Hepatocyte (in vitro differentiated cells): Measurements from ENCODE around the gene CSF2RB. TPM values are rescaled to one million over a fixed set of nuclear protein-coding genes. Genes with fewer than 3 reads are reported as not detected.

Source experiments
- DNase-seq: peaks from one replicate; pipeline ENCODE4 v3.0.0-alpha.2; 2016; ENCODE audit warnings: low spot score
- H2AFZ ChIP-seq: fragments of 200-600 bp; sonication (generic); 2 replicates; pipeline ENCODE4 v1.6.0; 2016; ENCODE audit warnings: antibody characterized with exemption, mild to moderate bottlenecking
- H3K27ac ChIP-seq: fragments of 200-600 bp; sonication (generic); 2 replicates; pipeline ENCODE4 v1.5.1; 2016; ENCODE audit warnings: mild to moderate bottlenecking
- H3K27me3 ChIP-seq: fragments of 200-600 bp; sonication (generic); 2 replicates; pipeline ENCODE4 v1.6.1; 2016
- H3K36me3 ChIP-seq: fragments of 200-600 bp; sonication (generic); replicated peaks from 2 replicates; pipeline ENCODE4 v1.5.1; 2016; ENCODE audit warnings: low read depth; ENCODE audit not compliant: insufficient read depth
- H3K4me1 ChIP-seq: fragments of 200-600 bp; sonication (generic); 2 replicates; pipeline ENCODE4 v1.5.1; 2016; ENCODE audit warnings: mild to moderate bottlenecking, moderate library complexity; ENCODE audit not compliant: insufficient read depth
- H3K4me2 ChIP-seq: fragments of 200-600 bp; sonication (generic); 2 replicates; pipeline ENCODE4 v1.6.0; 2016
- H3K4me3 ChIP-seq: fragments of 200-600 bp; sonication (generic); 2 replicates; pipeline ENCODE4 v1.5.1; 2016; ENCODE audit warnings: mild to moderate bottlenecking
- H3K79me2 ChIP-seq: fragments of 200-600 bp; sonication (generic); 2 replicates; pipeline ENCODE4 v1.6.0; 2017; ENCODE audit warnings: mild to moderate bottlenecking
- H3K9me2 ChIP-seq: fragments of 200-600 bp; sonication (generic); replicated peaks from 2 replicates; pipeline ENCODE4 v1.6.0; 2017; ENCODE audit warnings: mild to moderate bottlenecking; ENCODE audit not compliant: insufficient read depth
- H3K9me3 ChIP-seq: fragments of 200-600 bp; sonication (generic); 2 replicates; pipeline ENCODE4 v1.5.1; 2016; ENCODE audit warnings: low read depth, mild to moderate bottlenecking
- H4K20me1 ChIP-seq: fragments of 200-600 bp; sonication (generic); 2 replicates; pipeline ENCODE4 v1.6.0; 2016; ENCODE audit warnings: mild to moderate bottlenecking; ENCODE audit not compliant: insufficient read depth, poor library complexity, severe bottlenecking
- EZH2 ChIP-seq: fragments of 200-600 bp; sonication (generic); IDR thresholded peaks from 2 replicates; pipeline ENCODE4 v1.6.1; 2016; ENCODE audit warnings: antibody characterized with exemption, mild to moderate bottlenecking, borderline replicate concordance
- EZH2phosphoT487 ChIP-seq: fragments of 200-600 bp; sonication (generic); IDR thresholded peaks from one replicate; pipeline ENCODE4 v1.6.1; 2018; ENCODE audit warnings: antibody characterized with exemption, mild to moderate bottlenecking, low read depth, moderate library complexity; ENCODE audit not compliant: unreplicated experiment, severe bottlenecking
- WGBS: methylation state at CpG from one replicate; pipeline ENCODE4 v1.1.6; 2016; ENCODE audit warnings: low lambda C conversion rate; ENCODE audit errors: missing lambda C conversion rate; 5-methylcytosine and 5-hydroxymethylcytosine counted together
- polyA plus RNA-seq: library from polyadenylated mRNA; unstranded; fragments of >200 nt; fragmentation: Nextera tagmentation; extraction: Ambion mirVana; gene quantifications from 2 replicates; pipeline ENCODE4 v1.2.1, GENCODE V29; 2016
- total RNA-seq: library from RNA; depleted of rRNA; stranded (reverse); fragments of >200 nt; gene quantifications from 2 replicates; pipeline ENCODE4 v1.2.3, GENCODE V29; 2014
- TF ChIP-seq, protein P1 (sequence below): fragments of 200-600 bp; sonication (generic); IDR thresholded peaks from 2 replicates; pipeline ENCODE4 v1.5.1; 2016; ENCODE audit warnings: antibody characterized with exemption, mild to moderate bottlenecking; ENCODE audit not compliant: poor library complexity

The CSF2RB gene
- total and polyA plus RNA-seq, 2 experiments from 2014 or later = 0.83 TPM; not detected in 1

DNA sequence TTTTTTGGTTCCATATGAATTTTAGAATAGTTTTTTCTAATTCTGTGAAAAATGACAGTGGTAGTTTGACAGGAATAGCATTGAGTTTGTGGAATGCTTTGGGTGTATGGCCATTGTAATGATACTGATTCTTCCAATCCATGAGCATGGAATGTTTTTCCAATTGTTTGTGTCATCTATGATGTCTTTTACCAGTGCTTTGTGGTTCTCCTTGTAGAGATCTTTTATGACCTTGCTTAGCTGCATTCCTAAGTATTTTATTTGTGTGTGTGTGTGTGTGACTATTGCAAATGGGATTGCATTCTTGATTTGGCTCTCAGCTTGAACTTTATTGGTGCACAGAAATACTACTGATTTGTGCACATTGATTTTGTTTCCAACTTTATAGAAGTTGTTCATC lies 3.0 kb upstream of the CSF2RB start:
- Histone ChIP-seq H3K4me2 (no peak overlapping the region), H3K9me2 (no peaks in the 10 kb centered on the region), H3K4me3 (no peak overlapping the region), H3K27me3 (peaks cover 5% of the 10 kb centered on the region), H2AFZ (no peak overlapping the region), H3K9me3 (no peaks in the 10 kb centered on the region), H3K79me2 (no peaks in the 10 kb centered on the region), H3K36me3 (no peaks in the 10 kb centered on the region), H3K4me1 (no peaks in the 10 kb centered on the region), H3K27ac (no peak overlapping the region), H4K20me1 (no peaks in the 10 kb centered on the region)
- no peak for TF ChIP-seq EZH2
- TF ChIP-seq, protein P1, sequence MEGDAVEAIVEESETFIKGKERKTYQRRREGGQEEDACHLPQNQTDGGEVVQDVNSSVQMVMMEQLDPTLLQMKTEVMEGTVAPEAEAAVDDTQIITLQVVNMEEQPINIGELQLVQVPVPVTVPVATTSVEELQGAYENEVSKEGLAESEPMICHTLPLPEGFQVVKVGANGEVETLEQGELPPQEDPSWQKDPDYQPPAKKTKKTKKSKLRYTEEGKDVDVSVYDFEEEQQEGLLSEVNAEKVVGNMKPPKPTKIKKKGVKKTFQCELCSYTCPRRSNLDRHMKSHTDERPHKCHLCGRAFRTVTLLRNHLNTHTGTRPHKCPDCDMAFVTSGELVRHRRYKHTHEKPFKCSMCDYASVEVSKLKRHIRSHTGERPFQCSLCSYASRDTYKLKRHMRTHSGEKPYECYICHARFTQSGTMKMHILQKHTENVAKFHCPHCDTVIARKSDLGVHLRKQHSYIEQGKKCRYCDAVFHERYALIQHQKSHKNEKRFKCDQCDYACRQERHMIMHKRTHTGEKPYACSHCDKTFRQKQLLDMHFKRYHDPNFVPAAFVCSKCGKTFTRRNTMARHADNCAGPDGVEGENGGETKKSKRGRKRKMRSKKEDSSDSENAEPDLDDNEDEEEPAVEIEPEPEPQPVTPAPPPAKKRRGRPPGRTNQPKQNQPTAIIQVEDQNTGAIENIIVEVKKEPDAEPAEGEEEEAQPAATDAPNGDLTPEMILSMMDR = no peak
- TF ChIP-seq EZH2phosphoT487 = no peak
- DNase-seq = no peak

DNA sequence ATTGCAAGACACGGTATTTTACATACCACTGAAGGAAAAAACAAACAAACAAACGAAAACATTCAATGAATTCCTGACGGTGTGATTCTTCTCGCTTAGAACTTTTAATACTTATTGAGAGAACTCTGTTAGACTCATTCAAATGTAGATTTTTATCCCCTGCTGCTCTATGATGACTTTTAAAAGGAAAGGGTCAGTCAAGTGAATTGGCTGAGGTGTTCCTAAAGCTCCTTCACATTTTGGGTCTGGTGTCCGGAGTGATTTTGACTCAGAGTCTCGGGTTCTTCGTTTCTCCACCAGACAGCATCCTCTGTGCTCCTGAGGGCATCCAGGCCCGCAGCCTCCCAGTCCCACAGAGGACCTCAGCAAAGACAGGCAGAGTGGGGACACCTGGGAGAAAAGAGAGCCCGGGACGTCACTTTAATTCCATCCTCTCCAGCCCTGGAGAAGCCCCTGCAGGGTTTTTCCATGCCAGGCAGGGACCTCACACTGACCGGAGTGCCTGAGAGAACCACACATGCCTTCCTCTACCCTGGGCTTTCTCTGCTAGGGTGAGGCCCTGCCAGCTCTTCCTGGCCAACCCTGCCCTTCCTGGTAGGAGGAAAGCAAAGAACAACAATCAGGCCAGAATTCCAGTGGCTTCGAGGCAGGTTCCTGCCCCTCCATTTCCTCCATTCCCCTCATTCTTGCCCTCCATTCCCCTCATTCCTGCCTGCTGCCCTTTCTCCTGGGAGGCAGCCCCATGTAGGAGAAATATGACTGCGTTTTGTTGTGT lies 1.4 kb upstream of the CSF2RB start:
- Histone ChIP-seq H3K4me2 (no peak overlapping the region), H3K36me3 (no peaks in the 10 kb centered on the region), H3K4me3 (no peak overlapping the region), H3K27ac (no peak overlapping the region), H3K79me2 (no peaks in the 10 kb centered on the region), H3K27me3 (peaks cover 5% of the 10 kb centered on the region), H3K9me3 (no peaks in the 10 kb centered on the region), H4K20me1 (no peaks in the 10 kb centered on the region), H2AFZ (no peak overlapping the region), H3K4me1 (no peaks in the 10 kb centered on the region), H3K9me2 (no peaks in the 10 kb centered on the region)
- TF ChIP-seq EZH2phosphoT487 (no peak), EZH2 (no peak)
- TF ChIP-seq, protein P1 = no peak
- WGBS = 45% methylated on average over 13 of the region's 13 CpGs
- no peak for DNase-seq

DNA sequence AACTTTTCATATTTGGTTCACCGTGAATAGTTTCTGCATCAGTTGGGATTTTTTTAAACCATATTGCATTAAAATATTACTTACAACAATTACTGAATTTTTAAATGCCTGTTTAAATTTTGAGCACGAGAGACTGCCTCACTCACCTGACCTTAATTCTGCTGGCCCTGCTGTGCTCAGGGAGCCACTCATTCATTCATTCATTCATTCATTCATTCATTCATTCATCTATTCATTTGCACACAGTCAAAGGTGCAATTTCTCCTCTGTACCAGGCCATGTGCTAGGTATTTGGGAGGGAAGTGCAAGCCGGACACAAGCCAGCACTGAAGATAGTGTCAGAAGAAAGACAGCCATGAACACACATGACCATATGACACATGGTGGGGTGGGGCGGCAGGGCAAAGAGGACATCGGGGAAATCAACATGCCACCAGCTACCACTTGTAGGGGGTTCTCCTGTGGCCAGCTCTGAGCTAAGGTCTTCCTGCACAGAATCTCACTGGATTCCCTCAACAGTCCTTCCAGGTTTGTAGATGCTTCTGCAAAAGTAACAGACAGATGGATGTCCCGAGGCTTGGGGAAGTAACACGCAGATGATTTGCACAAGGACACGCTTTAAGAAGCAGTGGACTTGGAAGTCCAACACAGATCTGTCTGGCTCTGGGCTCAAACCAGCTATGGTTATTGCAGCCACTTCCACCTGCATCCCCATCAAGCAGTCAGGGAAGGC lies 568 bp upstream of the CSF2RB start:
- H2AFZ ChIP-seq = no peak overlapping the region
- H3K36me3 ChIP-seq = no peaks in the 10 kb centered on the region
- peaks cover 5% of the 10 kb centered on the region for H3K27me3 ChIP-seq
- no peaks in the 10 kb centered on the region for H3K79me2 ChIP-seq
- H3K27ac ChIP-seq = no peak overlapping the region
- no peak for DNase-seq
- 92% methylated on average over 8 of the region's 8 CpGs for WGBS
- no peak overlapping the region for H3K4me2 ChIP-seq
- no peaks in the 10 kb centered on the region for H4K20me1 ChIP-seq
- H3K9me3 ChIP-seq = no peaks in the 10 kb centered on the region
- no peak for TF ChIP-seq EZH2
- no peak for TF ChIP-seq EZH2phosphoT487
- TF ChIP-seq, protein P1 = no peak
- no peaks in the 10 kb centered on the region for H3K9me2 ChIP-seq
- H3K4me1 ChIP-seq = no peaks in the 10 kb centered on the region
- H3K4me3 ChIP-seq = no peak overlapping the region
